Colon (tissue), 2 donors: ENCODE results near the gene DNASE1L3.

Source experiments
- FAIRE-seq: peaks from 2 replicates; lab custom pipeline; 2012; peaks lifted over from hg19 to GRCh38; lab: Jason Lieb, UNC
- donor health status: control.
- donor health status: control.

Gene DNASE1L3

DNA sequence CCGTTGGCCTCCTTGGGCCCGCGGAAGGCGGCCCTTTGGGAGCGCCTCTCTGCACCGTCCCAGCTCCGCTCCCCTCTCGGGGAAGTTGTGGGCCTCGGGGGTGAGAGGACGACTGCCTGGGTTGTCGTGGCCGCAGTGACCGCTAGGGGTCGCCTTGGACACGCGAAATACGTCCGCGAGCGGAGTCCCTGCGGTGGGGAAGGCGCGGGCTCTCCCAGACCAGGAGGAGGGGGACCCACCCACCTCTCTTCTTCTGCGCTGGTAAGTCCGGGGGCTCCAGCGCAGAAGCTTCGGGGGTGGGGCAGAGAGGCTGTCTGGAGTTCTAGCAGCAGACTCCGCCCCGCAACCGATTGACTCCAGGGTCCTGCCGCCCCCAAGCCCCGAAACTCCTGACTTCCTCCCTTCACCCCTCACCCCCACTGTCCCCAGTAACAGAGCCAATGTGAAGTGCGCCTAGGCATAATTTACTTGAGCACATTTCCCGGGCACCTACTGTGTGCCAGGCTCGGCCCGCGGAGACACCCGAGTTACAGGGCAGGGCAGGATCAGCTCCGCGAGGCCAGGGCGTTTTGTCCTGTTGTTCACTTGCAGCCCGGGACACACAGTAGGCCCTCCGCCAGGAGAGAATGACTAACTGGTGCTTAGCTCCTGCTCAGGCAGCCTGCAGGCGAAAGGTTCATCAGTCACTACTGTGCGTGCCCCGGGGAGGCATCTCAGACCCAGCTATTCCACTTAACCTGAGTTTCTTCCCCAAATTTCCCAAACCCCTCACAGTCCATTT lies 32.8 kb downstream of the DNASE1L3 start:
- FAIRE-seq = no peak

DNA sequence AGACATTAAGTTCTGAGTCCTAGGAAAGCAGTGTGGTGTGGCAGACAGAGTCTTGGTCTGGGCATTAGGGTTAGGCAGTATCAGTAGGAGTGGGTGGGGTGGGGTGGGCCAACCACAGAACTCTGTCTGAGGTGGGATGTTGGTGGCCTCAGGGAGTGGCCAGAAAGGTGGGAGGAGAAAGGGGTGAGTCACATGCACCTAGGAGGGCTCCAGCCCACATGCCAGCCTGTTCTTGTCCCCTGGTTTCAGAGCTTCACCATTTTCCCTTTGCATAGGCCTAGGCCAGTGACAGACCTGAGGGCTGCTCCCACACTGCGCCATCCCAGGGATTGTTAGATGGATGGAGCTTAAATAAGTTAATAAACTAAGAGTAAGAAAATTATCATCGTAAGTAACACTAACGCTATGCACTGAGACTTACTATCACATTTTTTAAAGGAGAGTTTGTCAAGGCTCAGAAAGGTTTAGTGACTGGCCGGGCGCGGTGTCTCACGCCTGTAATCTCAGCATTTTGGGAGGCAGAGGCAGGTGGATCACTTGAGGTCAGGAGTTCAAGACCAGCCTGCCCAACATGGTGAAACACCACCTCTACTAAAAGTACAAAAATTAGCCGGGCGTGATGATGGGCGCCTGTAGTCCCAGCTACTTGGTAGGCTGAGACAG lies 33.8 kb downstream of the DNASE1L3 start:
- FAIRE-seq = no peak

DNA sequence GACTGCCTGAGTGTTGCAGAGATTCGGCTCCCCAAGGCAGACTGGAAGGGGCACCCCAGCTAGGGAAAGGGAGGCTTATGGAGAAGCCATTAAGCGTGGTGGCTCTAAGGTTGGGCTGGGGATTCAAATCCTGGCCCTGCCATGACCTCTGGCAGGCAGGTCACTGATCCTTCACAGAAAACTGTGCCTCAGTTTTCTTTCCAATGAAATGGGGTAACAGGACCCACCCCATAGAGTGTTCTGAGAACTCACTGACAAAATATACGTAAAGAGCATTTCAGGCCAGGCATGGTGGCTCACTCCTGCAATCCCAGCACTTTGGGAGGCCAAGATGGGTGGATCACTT lies 34.6 kb downstream of the DNASE1L3 start:
- FAIRE-seq = no peak

DNA sequence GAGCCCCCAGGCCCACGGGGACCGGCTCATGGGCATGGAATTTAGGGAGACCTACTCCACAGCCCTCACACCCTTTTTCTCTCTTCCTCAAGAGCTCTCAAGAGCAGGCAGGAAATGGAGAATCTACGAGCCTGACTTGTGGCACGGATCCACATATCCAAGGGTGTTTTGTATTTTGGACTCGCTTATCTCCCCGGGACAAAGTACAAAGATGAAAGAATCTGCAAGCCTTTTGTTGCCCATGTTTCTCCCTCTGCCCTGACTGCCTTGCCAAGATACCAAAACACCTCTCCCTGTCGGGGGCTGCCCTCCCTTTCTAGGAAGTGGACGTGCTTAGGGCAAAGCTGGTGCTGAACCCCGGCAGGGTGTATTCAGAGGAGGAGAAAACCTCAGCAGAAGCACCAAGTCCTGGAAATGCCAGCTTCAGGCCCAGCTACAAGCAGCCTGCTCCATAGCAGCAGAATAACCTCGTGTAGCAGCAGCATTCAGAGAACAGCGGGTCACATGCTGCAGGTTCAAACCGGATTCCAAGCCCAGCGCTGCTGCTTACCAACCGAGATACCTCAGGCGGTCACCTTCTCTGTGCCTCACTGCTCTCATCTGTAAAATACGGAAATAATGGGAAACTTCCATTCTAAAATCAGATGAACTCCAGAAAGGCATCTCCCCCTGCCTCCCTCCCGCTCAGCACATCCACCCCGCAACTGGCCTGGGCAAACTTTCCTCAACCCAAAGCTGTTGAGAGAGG lies 35.2 kb downstream of the DNASE1L3 start:
- FAIRE-seq = no peak

DNA sequence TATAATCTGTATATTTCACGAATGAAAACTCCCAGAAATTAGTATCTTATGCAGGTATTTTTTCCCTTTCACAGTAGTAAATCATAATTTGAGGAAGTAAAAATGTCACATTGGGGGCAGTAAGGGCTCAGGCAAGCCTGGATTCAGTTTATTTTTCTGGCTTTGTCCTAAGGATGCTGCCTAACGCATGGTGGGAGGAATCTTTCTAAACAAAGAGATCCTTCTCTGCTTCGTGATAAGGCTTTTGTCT lies 35.7 kb downstream of the DNASE1L3 start:
- no peak for FAIRE-seq

DNA sequence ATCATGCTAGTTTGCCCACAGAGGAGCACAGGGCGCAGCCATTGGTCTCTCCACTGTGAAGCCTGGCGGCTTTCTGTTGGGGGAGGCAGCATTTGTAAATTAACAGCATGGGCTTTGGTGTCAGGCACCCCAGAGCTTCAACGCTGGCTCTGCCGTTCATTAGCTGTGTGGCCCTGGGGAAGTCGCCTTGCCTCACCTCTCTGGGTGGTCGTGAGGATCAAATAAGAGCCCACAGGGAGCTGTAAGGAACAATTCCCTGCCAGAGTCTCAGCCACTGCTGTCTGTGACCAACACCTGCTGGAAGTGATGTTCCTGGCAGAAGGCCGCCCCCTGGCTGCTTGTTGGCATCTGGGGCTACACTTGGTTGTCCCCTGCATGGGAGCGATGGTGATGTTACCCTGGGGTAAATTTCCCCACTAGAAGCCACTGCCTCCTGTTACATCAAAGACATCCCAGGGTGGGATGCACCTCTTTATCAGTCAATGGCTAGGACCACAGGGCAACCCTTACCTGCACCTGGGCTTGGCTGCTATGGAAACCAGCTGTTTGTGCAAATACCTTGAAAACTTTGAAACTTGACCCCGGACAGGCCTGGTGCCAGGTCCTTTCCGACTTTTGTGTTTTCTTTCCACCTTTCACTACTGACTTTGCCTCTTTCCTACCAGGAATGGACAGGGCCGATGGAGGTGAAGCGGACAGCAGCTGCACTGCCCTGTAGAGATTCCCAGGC lies 36.9 kb downstream of the DNASE1L3 start:
- FAIRE-seq = no peak

DNA sequence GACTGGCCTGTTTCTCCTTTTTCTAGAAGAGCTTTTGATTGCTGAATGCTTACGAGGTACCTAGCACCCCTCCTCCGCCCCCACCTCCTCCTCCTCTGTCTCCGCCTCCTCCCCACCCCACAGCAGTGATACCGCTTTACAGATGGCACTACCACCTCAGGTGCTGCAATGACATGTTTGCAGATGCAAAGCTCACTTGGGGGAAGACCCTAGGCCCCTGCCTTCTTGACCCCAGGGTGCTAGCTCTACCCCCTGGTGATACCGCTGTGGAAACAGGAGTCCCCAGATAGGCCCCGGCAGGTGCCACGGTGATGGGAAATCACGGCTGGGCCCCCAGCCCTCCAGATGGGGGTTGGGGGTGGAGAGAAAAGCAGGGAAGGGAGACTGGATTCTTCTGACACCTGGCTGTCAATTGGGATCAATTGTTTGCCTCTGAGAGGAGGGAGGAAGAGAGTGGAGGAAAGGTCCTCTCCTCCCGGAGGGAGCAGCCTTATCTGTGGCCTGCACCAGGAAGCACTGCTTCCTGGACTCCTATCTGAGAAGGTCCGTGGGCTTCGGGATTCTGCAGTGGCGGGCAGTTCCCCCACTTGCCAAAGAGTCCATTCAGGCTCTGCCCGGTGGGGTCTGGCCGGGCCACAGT lies 37.6 kb downstream of the DNASE1L3 start:
- FAIRE-seq = no peak

DNA sequence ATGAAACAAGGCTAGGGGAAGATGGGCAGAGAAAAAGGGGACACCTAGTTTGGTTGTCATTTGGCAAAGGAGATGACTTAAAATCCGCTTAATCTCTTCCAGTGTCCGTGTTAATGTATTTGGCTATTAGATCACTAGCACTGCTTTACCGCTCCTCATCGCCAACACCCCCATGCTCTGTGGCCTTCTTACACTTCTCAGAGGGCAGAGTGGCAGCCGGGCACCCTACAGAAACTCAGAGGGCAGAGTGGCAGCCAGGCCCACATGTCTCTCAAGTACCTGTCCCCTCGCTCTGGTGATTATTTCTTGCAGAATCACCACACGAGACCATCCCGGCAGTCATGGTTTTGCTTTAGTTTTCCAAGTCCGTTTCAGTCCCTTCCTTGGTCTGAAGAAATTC lies 39.6 kb downstream of the DNASE1L3 start:
- no peak for FAIRE-seq

DNA sequence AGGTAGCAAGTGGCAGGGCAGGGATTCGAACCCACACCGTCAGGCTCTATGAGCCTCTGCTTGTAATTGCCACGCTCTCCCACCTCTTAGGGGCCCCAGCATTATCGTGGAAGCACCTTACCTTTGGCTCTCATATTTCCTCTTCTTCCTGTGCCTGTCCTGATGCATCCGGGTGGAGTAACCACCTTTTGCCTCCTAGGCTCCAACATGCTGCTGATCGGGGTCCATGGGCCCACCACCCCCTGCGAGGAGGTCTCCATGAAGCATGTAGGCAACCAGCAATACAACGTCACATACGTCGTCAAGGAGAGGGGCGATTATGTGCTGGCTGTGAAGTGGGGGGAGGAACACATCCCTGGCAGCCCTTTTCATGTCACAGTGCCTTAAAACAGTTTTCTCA lies 40.4 kb downstream of the DNASE1L3 start:
- FAIRE-seq = no peak

DNA sequence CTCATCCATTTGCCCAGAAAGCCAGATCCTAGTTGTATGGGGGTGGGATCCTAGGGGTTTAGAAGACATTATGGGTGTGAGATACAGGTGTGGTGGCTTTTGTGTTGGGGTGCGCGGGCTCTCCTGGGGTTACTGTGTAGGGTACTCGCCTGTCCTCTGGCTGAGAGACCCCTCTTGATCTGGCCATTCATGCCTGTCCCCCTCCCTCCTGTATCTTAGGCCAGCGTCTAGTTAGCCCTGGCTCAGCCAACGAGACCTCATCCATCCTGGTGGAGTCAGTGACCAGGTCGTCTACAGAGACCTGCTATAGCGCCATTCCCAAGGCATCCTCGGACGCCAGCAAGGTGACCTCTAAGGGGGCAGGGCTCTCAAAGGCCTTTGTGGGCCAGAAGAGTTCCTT lies 41.4 kb downstream of the DNASE1L3 start:
- no peak for FAIRE-seq

DNA sequence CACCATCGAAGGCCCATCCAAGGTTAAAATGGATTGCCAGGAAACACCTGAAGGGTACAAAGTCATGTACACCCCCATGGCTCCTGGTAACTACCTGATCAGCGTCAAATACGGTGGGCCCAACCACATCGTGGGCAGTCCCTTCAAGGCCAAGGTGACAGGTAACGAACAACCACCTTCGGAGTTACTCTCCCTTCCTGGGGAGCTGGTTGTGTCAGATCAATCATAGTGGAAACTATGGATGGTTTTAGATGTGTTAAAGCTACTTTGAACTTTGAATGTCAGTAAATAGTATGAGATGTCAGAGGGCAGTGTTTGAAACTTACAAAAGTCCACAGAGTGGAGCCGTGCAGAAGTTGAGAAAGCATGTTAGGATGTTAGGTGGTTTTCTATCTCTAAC lies 42.3 kb downstream of the DNASE1L3 start:
- FAIRE-seq = no peak

DNA sequence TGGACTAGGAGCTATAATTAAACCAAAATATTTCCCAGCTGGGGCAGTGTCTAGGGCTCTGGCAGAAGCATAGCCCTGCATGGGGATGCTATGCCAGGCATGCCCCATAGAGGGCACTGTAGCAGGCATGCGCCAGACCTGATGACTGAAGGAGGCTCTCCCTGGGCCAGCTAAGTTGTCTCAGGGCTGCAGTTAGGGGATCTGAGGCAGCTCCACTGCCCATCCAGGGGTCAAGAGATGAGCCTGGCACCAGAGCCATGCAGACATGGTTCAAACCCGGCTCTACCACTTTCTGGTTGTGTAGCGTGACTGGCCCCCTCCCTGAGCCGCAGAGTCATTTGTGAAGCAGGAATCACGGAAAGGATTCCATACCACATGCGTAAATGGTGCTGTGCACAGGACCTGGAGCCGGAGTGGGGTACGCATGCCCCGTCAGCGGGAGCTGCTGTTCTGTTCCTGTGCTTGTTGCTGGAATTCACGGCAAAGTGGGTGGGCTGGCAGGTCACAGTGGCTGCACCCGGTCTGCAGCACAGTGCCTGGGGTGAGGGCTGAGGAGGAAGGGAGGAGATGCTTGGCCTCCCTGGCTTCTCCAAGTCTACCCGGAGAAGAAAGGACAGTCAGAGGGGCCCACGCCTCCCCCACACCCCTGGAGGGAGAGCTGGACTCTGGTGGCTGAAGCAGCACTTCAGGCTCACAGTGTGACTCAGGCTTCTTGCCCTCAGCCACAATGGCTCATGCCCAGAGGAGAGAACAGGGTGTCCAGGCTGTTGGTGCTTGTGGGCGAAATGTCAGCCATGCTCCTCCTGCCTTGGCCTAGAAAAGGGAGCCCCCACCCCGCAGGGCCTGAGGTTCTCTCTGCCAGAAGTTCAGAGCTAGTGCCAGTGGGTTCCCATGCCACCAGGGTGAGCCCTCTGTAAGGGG lies 43.1 kb downstream of the DNASE1L3 start:
- no peak for FAIRE-seq

DNA sequence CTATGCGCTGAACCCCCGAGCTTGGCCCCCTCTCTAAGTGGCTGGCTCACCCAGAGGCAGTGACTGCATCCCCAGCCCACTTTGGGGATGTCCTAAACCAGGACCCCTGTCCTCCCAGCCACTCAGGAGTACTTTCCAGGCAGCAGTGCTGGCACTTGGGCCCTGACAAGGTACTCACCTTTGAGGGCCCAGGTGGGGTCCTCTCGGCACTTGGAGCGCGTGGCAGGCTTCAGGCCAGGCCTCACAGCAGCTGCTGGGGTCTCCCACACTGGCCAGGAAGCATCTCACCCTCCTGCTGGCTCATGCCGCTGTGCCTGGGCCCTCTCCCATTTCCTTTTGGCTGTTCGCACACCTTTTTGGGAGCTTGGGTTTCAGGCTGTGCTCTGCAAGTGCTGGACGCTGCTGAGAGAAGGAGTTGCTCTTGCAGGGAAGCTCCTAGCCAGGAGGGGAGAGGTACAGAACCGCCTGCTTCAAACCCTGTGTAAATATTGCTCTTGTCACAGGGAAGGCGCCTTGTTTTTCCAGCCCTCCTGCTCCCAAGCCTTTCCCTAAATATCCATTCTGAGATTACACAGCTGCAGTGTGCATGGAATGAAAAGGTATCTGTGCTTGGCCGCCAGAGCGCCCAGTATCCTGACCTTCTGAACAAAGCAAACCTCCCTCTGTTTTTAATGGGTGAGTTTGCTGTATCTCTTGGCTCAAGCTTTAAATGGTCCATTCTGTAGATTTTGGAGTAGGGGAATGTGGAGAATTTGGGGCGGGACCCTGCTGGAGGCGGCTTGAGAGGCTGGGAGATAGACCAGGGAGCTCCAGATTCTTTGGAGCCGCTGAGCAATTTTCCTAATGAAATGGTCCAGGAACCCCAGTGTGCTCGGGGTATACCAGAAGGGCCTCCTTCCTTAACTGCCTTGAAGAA lies 45.6 kb downstream of the DNASE1L3 start:
- FAIRE-seq = no peak

DNA sequence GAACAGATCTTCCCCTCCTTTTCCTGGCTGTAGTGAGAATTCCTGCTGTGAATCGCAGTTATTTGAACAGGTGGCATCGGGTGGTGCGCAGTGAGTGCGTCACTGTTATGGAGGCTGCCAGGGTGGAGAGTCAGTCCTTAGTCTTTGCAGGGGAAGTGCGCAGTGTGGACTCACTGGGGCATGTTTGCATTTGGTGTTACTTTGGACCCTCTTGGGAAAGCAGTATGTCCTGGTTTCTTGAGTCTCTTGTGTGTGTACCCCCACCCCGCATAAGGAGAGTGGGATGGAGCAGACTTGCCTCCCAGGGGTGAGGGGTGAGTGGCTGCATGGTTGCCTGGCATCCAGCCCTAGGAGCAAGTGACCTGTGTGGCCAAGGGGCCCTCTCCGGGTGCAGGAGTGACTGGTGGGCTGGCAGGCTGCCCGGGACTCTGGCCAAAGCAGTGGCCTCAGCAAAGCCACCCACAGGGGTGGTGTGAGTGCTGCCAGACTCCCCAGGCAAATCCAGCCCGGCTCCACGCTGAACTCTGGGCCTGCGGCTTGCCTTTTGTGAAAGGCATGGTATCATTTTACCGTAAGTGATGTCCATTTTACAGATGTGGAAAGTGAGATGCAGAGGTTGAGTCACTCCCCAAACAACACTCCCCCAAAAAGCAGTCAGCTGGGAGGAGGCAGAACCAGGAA lies 46.4 kb downstream of the DNASE1L3 start:
- FAIRE-seq = no peak

DNA sequence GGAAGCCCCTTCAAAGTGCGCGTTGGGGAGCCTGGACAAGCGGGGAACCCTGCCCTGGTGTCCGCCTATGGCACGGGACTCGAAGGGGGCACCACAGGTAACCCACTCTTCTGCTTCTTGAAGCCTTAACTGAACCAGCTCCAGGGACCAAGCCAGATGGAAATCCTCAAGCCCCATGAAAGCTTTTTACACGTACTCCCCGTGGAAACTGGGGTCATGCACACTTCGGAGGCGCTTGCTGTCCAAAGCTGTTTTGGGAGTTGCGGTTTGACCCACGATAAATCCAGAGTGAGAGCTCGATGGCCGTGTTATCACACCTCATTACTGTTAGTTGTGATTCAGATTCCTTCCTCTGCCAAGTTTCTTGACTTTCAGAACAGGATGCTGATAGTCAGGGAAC lies 47.5 kb downstream of the DNASE1L3 start:
- no peak for FAIRE-seq

DNA sequence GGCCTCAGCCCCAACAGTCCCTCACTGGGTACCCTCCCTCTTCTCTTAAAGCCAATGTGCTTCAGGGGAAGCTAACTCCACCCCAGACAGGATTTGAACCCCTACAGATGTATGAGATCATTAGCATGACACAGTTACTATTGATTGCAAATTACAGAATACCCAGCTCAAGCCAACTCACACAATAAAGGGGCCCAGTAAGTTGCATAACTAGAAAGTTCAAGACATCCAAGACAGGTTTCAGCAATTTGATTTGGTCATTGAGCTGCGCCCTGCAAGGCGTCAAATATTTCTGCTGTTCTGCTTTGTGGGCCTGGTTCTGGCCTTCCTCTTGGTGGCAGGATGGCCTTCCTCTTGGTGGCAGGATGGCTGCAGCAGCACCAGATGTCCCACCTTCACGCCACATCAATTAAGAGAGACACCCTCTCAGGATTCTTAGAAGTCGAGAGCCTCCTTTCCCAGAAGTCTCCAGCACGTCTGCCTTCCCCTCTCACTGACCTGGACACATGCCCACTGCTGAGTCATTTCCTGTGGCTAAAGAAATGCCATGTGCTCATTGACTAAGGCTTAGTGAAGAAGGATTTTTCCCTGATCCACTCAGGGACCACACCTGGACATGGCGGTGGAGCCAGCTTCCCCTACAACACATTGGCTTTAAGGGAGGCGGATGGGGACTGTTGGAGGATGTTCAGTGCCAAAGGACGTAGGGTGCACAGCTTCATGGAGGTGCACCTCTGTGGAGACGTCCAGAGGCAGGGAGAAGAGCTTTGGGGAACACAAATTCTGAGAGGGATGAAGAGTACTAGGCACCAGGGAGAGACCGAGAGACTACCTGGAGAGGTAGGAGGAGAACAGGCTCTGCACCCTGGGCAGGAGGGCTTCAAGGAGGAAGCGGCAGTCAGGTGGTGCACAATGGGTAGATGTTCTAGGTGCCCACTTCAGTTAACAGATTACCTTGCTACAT lies 49.1 kb downstream of the DNASE1L3 start:
- FAIRE-seq = no peak

DNA sequence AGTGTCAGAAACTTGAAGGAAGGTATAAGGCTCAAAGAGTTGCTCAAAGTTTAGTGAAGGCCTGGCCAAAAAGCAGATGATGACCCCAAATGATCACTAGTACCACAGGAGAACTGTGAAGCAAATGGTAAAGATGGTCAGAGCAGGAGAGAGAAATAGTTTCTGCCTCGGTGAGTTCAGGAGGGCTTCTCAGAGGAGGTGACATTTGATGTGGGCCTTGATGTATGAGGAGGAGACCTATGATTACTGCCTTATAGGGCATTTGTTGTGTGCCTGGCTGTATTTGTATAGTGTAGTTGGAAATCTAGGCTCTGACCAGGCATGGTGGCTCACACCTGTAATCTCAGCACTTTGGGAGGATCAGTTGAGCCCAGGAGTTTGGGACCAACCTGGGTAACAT lies 50.4 kb downstream of the DNASE1L3 start:
- FAIRE-seq = no peak

DNA sequence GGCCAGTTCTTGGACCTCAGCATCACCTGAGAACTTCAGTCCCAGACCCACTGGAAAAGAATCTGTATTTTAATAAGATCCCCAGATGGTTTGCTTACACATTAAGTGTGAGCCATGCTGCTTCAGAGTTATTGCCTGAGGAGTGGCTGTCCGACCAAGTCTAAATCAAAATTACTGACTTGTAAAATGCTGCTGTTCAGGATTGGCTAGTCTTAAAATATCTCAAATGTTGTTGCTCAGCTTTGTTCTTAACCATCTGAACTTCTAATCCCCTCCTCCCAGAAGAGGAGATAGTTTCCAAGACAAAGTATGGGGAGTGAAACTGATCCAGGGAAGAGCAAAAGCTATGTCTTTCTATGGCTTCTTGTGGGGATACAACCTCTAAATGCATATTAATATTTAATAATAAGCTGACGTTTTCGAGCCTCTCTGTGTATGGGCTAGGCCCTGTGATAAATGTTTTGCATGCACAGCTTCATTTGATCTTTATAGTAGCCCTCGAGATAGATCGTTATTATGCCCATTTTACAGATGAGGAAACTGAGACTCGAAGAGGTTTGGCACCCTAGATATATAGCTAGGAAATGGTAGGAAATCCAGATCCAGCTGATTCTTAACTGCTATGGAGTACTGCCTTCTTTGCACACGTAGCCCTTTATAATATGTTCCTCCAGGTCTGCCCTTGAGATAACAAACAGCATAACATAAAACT lies 52.2 kb downstream of the DNASE1L3 start:
- FAIRE-seq = no peak
